ENCODE results near the gene YIPF3. TPM values are rescaled to one million over a fixed set of nuclear protein-coding genes. Genes with fewer than 3 reads are reported as not detected.

YIPF3 gene
- polyA plus RNA-seq, 1 donor from 2014 or later: 244 TPM

- Histone ChIP-seq H3F3A (ENCODE audit: insufficient read depth, low read length, poor library complexity, severe bottlenecking) (no peaks in the 10 kb centered on the region), H3K79me2 (replicated peaks; ENCODE audit: insufficient read depth, low read length) (no peaks in the 10 kb centered on the region), H4K20me1 (ENCODE audit: insufficient read depth) (no peaks in the 10 kb centered on the region), H2AFZ (ENCODE audit: low read depth, low read length) (no peak overlapping the region), H3K9me3 (ENCODE audit: low read length) (no peaks in the 10 kb centered on the region), H3K27me3 (ENCODE audit: insufficient read depth, low read depth, low read length) (no peaks in the 10 kb centered on the region), H3K36me3 (ENCODE audit: insufficient read depth, low read length) (no peaks in the 10 kb centered on the region), H3K9ac (ENCODE audit: low read length) (no peak overlapping the region), H3K4me2 (ENCODE audit: low read length) (no peak overlapping the region), H3K9me2 (ENCODE audit: insufficient read depth, low read length) (no peaks in the 10 kb centered on the region), H3K27ac (ENCODE audit: low read length) (no peak overlapping the region), H3K4me3 (ENCODE audit: low read length) (no peak overlapping the region)
- TF ChIP-seq SMC3 (conservative IDR thresholded peaks at IDR 0.05; ENCODE audit: poor library complexity) (no peak), RAD21 (conservative IDR thresholded peaks at IDR 0.05) (peak; percentile 22), EZH2 (IDR thresholded peaks at IDR 0.05; ENCODE audit: borderline replicate concordance, insufficient read depth, low read length, poor library complexity, severe bottlenecking) (no peak), REST (IDR thresholded peaks at IDR 0.05; ENCODE audit: borderline replicate concordance) (no peak), MXI1 (conservative IDR thresholded peaks at IDR 0.05; ENCODE audit: poor library complexity, severe bottlenecking) (no peak), POLR2AphosphoS5 (IDR thresholded peaks at IDR 0.05) (no peak), EP300 (conservative IDR thresholded peaks at IDR 0.05; ENCODE audit: poor library complexity, severe bottlenecking) (no peak)
Measured at GRCh38 chr6:43496370-43497128, 20.2 kb downstream of the YIPF3 start.

GRCh38 chr6:43495409-43495941 is 21.3 kb downstream of the YIPF3 start:
- H3K36me3 ChIP-seq (ENCODE audit: insufficient read depth, low read length): no peaks in the 10 kb centered on the region
- no peaks in the 10 kb centered on the region for H3K9me3 ChIP-seq (ENCODE audit: low read length)
- no peak overlapping the region for H3K4me3 ChIP-seq (ENCODE audit: low read length)
- no peak overlapping the region for H2AFZ ChIP-seq (ENCODE audit: low read depth, low read length)
- H3K4me2 ChIP-seq (ENCODE audit: low read length): no peak overlapping the region
- H3F3A ChIP-seq (ENCODE audit: insufficient read depth, low read length, poor library complexity, severe bottlenecking): no peaks in the 10 kb centered on the region
- no peaks in the 10 kb centered on the region for H3K9me2 ChIP-seq (ENCODE audit: insufficient read depth, low read length)
- no peak for TF ChIP-seq TAF1 (IDR thresholded peaks at IDR 0.05; ENCODE audit: low read depth)
- TF ChIP-seq POLR2AphosphoS5 (IDR thresholded peaks at IDR 0.05): no peak
- TF ChIP-seq CTCF (IDR thresholded peaks at IDR 0.05; ENCODE audit: poor library complexity, severe bottlenecking): no peak
- no peak for TF ChIP-seq SMC3 (conservative IDR thresholded peaks at IDR 0.05; ENCODE audit: poor library complexity)
- TF ChIP-seq EZH2 (IDR thresholded peaks at IDR 0.05; ENCODE audit: borderline replicate concordance, insufficient read depth, low read length, poor library complexity, severe bottlenecking): no peak
- TF ChIP-seq MXI1 (conservative IDR thresholded peaks at IDR 0.05; ENCODE audit: poor library complexity, severe bottlenecking): no peak
- no peak for TF ChIP-seq EP300 (conservative IDR thresholded peaks at IDR 0.05; ENCODE audit: poor library complexity, severe bottlenecking)
- no peak for TF ChIP-seq REST (IDR thresholded peaks at IDR 0.05; ENCODE audit: borderline replicate concordance)
- TF ChIP-seq RAD21 (conservative IDR thresholded peaks at IDR 0.05): no peak
- no peak overlapping the region for H3K27ac ChIP-seq (ENCODE audit: low read length)
- H3K9ac ChIP-seq (ENCODE audit: low read length): no peak overlapping the region
- H3K79me2 ChIP-seq (replicated peaks; ENCODE audit: insufficient read depth, low read length): no peaks in the 10 kb centered on the region
- no peaks in the 10 kb centered on the region for H3K27me3 ChIP-seq (ENCODE audit: insufficient read depth, low read depth, low read length)
- H4K20me1 ChIP-seq (ENCODE audit: insufficient read depth): no peaks in the 10 kb centered on the region

Measured in neural cell (in vitro differentiated cells).